ENCODE data around the gene SWSAP1.

Gene SWSAP1

GRCh38 chr19:11355160-11356073 is 19.0 kb upstream of the SWSAP1 start, which contains the start of gene PLPPR2:
Gene PLPPR2 (plus strand): TSS chr19:11355432. CDS start chr19:11357674, 2,242 bp downstream.
- no peak for DNase-seq (ENCODE audit: low read depth, low spot score)

DNA sequence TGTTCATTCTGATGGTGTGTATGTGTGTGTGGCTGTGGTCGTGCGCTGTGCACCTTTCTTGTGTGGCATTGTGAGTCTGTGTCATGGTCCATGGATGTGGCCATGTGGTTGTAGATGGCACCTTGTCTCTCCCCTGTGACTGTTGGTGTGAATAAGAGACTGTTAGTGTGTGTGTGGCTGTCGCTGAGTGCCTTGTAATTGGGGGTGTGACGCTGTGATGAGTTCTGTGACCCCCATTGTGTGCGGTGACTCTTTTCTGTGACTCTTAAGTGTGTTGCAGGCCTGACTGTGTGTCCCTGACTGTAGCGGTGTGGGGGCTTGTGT is 18.4 kb upstream of the SWSAP1 start:
- DNase-seq (ENCODE audit: low read depth, low spot score): no peak

- DNase-seq (ENCODE audit: low read depth, low spot score): no peak
Measured at GRCh38 chr19:11356676-11357550, 17.6 kb upstream of the SWSAP1 start.

- no peak for DNase-seq (ENCODE audit: low read depth, low spot score)
Measured at GRCh38 chr19:11359421-11359820, 15.0 kb upstream of the SWSAP1 start.

DNA sequence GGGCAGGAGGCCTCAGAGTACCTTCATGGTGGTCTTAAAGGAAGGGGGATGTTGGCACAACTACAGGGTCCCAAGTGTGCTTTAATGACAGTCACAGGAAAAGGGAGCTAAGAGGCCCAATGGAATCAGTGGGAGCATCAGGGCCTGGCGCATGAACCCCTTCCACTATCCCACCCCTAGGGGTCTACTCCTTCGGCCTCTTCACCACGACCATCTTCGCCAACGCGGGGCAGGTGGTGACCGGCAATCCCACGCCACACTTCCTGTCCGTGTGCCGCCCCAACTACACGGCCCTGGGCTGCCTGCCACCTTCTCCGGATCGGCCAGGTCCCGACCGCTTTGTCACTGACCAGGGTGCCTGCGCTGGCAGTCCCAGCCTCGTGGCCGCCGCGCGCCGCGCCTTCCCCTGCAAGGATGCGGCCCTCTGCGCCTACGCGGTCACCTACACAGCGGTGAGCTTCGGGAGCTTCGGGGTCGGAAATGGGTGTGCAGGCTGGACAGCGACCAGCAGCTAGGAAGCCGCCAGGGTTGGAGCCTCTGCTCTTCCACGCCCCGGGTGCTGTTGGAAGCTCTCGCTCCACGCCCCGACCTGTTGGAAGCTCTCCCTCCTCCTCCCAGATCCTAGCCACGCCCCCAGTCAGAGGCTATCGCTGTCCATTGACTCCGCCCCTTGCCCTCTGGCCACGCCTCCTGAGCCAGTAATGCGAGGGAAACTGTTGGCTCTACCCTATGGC is 13.3 kb upstream of the SWSAP1 start:
- DNase-seq (ENCODE audit: low read depth, low spot score): no peak

DNA sequence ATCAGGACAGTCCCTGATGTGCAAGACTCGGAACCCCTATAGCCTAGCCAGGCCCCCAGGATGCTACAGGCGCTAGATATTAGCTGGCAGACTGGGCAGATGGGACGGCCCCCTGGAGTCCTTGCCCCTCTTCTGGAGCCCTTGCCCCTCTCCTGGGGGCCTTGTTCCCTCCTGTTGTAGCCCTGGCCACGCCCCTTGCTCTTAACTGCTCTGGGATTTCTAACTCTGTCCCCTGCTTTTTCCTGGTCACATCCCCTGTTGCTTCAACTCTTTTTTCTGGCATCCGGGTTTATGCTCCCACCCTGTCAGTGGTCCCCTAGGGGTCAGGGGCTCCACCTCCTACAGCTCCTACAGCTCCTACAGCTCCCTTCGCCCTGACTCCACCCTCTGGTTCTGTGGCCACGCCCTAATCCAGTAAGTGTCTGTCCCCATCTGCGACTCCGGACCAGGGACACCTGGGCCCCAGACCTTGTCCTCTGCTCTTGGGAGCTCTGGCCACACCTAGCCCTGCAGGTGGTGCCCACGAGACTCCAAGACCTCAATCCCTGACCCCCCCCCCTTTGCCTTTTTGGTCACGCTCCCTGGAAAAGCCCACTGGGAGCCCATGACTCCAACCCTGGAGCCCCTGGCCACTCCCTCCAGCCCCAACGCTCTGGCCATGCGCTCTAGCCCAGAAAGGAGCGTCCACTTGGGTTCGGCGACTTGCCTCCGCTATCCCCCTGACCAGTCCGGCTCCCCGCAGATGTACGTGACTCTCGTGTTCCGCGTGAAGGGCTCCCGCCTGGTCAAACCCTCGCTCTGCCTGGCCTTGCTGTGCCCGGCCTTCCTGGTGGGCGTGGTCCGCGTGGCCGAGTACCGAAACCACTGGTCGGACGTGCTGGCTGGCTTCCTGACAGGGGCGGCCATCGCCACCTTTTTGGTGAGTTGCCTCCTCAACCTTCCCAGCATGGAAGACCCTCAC is 12.4 kb upstream of the SWSAP1 start:
- DNase-seq (ENCODE audit: low read depth, low spot score): no peak

DNA sequence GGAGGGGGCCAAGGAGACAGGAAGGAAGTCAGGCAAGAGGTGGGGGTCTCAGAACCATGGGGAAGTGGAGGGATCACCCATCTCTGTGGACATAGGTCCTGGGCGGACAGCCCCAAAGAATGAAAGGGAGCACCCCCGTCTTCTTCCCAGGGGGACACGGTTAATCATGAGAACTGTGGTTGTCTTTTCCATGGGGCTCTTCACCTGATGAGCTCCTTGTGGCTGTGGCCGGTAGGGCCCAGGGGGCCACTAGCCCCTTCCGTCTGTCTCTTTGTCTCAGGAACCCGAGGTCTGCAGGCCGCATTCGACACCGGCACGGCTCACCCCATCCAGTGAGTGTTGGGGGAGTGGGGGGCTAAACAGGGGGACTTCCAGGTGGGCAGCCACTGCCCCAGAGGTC is 10.6 kb upstream of the SWSAP1 start:
- no peak for DNase-seq (ENCODE audit: low read depth, low spot score)

- no peak for DNase-seq (ENCODE audit: low read depth, low spot score)
Measured at GRCh38 chr19:11364296-11364904, 10.1 kb upstream of the SWSAP1 start.

DNA sequence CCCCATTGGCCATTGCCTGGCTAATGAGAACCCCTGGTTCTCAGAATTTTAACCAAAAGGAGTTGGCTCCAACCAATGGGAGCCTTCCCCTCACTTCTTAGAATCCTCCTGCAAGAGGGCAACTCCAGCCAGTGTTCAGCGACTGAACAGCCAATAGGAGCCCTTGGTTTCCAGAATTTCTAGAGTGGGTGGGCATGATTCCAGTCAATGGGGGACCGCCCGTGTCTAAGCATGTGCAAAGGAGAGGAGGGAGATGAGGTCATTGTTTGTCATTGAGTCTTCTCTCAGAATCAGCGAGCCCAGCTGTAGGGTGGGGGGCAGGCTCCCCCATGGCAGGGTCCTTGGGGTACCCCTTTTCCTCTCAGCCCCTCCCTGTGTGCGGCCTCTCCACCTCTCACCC is 9.5 kb upstream of the SWSAP1 start:
- DNase-seq (ENCODE audit: low read depth, low spot score): no peak

DNA sequence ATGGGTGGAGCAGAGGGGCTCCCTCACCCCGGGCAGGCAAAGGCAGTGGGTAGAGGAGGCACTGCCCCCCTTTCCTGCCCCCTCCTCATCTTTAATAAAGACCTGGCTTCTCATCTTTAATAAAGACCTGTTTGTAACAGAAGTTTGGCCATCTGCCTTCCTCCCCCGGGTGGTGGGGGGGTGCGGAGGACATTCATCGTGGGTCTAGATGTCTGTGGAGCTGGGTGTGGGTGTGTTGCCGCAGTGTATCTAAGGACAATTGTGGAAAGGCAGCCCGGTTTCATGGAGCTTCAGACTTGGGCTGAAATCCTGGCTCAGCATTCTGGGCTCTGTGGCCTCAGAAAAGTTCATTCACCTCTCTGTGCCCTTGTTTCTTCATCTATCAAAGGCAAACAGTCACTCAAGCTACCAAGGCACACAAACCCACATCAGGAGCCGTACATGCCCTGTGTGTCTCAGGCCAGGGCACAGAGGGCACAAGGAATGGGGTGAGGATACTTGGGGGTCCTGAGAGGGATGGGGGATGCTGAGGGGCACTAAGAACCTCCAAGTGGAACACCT is 8.8 kb upstream of the SWSAP1 start:
- DNase-seq (ENCODE audit: low read depth, low spot score): no peak

GRCh38 chr19:11367528-11367927 is 6.9 kb upstream of the SWSAP1 start:
- no peak for DNase-seq (ENCODE audit: low read depth, low spot score)

DNA sequence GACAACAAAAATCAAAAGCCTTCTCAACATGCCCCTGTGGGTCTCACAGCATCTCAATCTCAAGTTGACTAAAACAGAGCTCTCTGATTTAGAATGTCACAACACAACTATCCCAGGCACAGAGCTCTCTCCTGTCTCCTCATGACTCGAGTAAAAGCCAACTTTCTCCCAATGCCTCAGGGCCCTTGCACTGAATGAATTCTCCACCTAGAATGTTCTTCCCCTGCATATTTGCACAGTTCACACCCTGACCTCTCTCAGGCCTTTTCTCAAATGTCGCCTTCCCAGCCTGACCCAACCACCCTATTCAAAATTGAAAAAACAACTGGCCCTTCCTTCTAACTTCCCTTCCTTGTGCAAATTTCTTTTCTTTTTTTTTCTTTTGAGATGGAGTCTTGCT is 3.7 kb upstream of the SWSAP1 start:
- DNase-seq (ENCODE audit: low read depth, low spot score): no peak

DNA sequence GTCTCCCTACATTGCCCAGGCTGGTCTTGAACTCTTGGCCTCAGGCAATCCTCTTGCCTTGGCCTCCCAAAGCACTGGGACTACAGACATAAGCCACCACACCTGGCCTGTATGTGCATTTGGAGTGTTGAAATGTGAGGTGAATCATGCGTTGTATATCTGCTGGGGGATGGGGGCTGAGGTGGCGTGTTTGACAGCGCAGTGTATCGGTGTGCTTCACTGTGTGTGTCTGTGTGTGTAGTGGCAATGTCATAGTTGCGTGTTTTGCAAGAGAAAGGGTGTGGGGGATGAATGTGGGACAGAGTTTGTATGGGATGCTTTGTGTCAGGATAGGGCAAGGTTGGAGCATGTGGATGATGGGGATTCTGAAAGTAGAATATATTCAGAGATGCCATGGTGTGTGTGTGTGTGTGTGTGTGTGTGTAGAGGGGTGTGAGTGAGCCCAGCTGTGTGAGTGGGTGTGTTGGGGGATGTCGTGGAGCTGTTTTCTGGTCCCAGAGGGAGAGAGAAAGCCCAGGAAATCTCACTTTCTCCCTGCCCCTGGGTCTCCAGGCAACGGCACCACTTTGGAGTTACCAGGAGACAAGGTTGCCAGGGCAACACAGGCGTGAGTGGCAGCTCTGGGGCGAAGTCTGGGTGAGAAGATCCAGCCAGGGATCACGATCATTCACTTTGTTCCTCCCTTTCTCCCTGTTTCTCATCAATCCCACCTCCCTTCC is 1.1 kb upstream of the SWSAP1 start:
- no peak for DNase-seq (ENCODE audit: low read depth, low spot score)

DNA sequence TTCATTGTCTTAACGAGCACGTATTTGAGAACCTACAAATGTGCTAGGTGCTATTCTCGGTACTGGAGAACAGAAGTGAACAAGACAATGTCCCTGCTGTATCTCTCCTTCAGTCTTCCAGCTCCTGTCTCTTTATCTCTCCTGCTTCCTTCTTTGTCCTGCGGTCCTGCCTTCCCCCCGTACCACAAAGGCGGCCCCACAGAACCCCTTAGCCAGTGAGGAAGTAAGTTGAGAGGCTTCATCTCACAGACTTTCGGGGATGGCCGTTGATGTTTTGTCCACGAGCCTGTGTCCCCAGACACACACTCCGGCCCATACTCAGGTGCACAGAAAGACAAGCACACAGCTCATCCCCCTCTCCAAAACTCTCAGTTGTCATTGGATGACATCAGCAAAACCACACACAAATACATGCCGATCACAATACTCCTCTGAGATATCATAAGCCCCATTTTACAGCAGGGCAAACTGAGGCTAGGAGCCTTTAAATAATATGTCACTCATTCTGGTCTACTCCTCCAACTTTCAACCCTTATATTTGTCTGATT is 507 bp upstream of the SWSAP1 start:
- DNase-seq (ENCODE audit: low read depth, low spot score): no peak

GRCh38 chr19:11375143-11375948 is 880 bp downstream of the SWSAP1 start:
- DNase-seq (ENCODE audit: low read depth, low spot score): no peak

- no peak for DNase-seq (ENCODE audit: low read depth, low spot score)
Measured at GRCh38 chr19:11377237-11377636, 2.8 kb downstream of the SWSAP1 start.

DNA sequence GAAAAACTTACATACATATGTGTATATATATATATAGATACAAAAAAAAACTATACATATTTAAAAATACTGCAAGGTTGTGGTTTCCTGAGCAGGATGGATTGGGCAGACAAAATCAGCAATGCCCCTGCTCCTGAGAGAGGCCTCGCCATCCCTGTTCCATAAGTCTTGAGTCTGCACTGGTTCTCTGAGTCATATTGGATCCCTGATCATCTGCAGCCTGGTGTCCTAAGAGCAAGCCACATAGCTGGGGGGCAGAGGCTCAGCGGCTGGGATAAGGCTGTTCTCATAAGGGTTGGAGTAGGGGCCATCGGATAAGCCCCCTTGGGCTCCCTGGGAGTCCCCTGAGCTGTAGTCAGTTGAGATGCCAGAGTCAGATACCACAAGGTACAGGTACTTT is 3.3 kb downstream of the SWSAP1 start:
- DNase-seq (ENCODE audit: low read depth, low spot score): no peak

Measured in iPS DF 19.7 (cell line).